AG04449 (cell line): ENCODE results near the gene CYP26A1.
"Not testable (repeated sequence)": the region's sequence is repeated elsewhere in the genome, so short reads cannot be mapped to it uniquely, and the experiment has no call there.

Source experiments
- CTCF ChIA-PET: fragments of 350-600 bp; formaldehyde crosslinking; extraction: SDS; loops from one replicate; lab custom pipeline; 2021; ENCODE audit warnings: antibody characterized with exemption; lab: Yijun Ruan, JAX
- POLR2A ChIA-PET: fragments of 400-600, 350-600 bp; formaldehyde crosslinking; extraction: SDS; loops from one replicate; lab custom pipeline; 2020; ENCODE audit warnings: antibody characterized with exemption, inconsistent platforms; lab: Yijun Ruan, JAX
- DNase-seq: peaks from one replicate; pipeline ENCODE4 v3.0.0-alpha.2; 2010; ENCODE audit warnings: low read depth, low spot score
- H3K4me3 ChIP-seq: 2 replicates; pipeline ENCODE4 v1.5.1; 2011; ENCODE audit warnings: low read depth, mild to moderate bottlenecking, control low read depth, low read length
- TF ChIP-seq, protein P1 (sequence below): IDR thresholded peaks from one replicate; pipeline ENCODE4 v1.5.1; 2011; ENCODE audit warnings: mild to moderate bottlenecking, moderate library complexity, low read length, control low read depth, inconsistent platforms; ENCODE audit not compliant: insufficient read depth; ENCODE audit errors: missing control alignments

Gene CYP26A1

DNA sequence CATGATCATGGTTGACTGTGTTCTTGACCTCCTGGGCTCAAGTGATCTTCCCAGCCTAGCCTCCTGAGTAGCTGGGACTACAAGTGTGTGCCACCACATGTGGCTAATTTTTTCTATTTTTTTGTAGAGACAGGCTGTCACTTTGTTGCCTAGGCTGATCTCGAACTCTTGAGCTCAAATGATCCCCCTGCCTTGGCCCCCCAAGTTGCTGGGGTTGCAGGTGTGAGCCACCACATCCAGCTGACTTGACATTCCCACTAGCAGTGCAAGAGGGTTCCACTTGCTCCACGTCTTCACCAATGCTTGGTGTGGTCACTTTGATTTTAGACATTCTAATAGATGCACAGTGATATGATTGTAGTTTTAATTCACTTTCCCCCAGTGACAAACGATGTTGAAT lies 25.1 kb downstream of the CYP26A1 start:
- CTCF ChIA-PET, result no interaction called here
- POLR2A ChIA-PET, result no interaction called here

DNA sequence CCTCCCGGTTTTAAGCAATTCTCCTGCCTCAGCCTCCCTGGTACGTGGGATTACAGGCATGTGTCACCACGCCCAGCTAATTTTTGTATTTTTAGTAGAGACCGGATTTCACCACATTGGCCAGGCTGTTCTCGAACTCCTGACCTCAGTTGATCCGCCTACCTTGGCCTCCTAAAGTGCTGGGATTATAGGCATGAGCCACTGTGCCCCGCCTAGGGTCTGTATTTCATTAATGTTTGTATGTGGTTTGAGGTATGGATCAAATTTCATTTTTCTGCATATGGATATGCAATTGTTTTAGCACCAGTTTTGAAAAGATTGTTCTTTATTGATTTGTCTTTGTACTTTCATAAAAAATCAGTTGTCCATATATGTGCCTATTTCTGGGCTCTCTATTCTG lies 26.0 kb downstream of the CYP26A1 start:
- no peak overlapping the region for H3K4me3 ChIP-seq
- no peak for DNase-seq
- POLR2A ChIA-PET, result no interaction called here
- TF ChIP-seq, protein P1, sequence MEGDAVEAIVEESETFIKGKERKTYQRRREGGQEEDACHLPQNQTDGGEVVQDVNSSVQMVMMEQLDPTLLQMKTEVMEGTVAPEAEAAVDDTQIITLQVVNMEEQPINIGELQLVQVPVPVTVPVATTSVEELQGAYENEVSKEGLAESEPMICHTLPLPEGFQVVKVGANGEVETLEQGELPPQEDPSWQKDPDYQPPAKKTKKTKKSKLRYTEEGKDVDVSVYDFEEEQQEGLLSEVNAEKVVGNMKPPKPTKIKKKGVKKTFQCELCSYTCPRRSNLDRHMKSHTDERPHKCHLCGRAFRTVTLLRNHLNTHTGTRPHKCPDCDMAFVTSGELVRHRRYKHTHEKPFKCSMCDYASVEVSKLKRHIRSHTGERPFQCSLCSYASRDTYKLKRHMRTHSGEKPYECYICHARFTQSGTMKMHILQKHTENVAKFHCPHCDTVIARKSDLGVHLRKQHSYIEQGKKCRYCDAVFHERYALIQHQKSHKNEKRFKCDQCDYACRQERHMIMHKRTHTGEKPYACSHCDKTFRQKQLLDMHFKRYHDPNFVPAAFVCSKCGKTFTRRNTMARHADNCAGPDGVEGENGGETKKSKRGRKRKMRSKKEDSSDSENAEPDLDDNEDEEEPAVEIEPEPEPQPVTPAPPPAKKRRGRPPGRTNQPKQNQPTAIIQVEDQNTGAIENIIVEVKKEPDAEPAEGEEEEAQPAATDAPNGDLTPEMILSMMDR, result no peak
- CTCF ChIA-PET, result interaction anchor here (1.4 kb wide), 1 partner anchor 19 kb away, joined by 7 read pairs; no protein-coding TSS in a partner anchor

More for the DNA sequence above, 25.1 kb downstream of the CYP26A1 start:
- TF ChIP-seq, protein P1, result no peak
- no peak for DNase-seq
- H3K4me3 ChIP-seq, result no peak overlapping the region

DNA sequence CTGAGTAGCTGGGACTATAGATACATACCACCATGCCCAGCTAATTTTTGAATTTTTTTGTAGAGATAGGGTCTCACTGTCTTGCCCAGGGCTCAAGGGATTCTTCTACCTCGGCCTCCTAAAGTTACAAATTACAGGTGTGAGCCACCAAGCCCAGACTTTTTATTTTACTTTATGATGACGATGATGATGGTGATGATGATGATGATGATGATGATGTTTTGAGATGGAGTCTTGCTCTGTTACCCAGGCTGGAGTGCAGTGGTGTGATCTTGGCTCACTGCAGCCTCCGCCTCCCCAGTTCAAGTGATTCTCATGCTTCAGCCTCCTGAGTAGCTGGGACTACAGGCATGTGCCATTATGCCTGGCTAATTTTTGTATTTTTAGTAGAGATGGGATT lies 27.5 kb downstream of the CYP26A1 start:
- POLR2A ChIA-PET, H3K4me3 ChIP-seq, DNase-seq: not testable (repeated sequence)
- CTCF ChIA-PET, result interaction anchor here (1.3 kb wide), 1 partner anchor 22 kb away, joined by 3 read pairs; no protein-coding TSS in a partner anchor

DNA sequence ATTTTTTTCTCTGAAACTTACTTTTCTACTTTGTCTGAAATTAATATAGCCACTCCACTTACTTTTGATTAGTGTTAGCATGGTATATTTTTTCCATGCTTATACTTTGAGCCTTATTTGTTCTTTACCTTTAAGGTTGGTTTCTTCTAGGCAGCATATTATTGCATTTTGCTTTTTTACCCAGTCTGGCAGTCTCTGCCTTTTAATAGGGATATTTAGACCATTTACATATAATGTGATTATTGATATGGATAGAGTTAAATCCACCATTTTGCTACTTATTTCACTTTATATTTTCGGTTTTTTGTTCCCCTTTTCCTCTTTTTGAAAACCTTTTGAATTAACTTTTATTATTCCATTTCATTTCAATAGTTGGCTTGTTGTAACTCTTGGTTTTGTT lies 30.3 kb downstream of the CYP26A1 start:
- TF ChIP-seq, protein P1, result no peak
- POLR2A ChIA-PET, result no interaction called here
- CTCF ChIA-PET, result interaction anchor here (2.3 to 2.4 kb wide), 2 partner anchors 11 to 23 kb away, joined by 9 to 16 read pairs; no protein-coding TSS in a partner anchor
- DNase-seq, result no peak
- no peak overlapping the region for H3K4me3 ChIP-seq

DNA sequence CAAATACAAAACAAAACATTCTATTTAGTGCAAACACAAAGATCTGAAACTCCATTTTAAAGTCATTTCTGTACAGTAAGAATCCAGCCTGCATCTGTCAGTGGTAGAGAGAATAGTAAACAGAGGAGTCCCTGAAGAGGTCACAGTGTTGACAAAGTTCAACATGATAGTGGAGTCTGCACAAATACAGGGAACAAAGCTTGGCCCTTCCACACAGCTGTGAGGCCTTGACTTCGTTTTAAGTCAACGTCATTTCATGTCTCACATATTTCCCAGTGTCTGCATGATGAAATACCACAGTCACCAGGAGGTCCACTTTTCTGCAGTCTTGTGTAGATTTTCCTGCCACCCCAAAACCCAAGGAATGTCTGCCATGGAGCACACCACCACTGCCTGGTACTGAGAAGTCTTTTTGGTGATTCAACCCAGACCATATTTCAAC lies 33.0 kb downstream of the CYP26A1 start:
- TF ChIP-seq, protein P1, result no peak
- H3K4me3 ChIP-seq, result no peak overlapping the region
- POLR2A ChIA-PET, result no interaction called here
- peak; percentile 58 for DNase-seq
- CTCF ChIA-PET, result interaction anchor here (1.0 to 1.7 kb wide), 6 partner anchors 9 to 44 kb away, joined by 3 to 10 read pairs (median 4); no protein-coding TSS in a partner anchor

DNA sequence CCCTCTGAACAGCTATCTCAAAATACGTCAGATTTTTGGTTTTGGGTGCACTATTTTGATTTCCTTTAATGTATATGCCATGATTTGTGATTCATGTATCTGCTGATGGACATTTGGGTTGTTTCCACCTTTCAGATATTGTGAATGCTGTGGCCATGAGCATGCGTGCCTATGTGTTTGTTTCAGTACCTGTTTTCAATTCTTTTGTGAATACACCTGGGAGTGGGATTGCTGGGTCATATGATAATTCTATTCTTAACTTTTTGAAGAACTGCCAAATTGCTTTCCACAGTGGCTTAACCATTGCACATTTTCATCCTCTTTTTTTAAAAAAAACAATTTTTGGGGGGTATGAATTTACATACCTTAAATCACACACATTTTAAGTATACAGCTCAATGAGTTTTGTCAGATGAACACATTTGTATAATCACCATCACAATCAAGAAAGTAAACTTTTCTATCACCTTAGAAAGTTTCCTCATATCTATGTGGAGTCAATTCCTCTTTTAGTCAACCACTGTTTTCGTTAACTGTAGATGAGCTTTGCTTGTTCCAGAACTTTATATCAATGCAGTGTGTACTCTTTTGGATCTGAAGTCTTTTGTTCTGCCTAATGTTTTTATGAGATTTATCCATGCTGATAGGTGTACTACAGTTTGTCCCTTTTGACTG lies 36.9 kb downstream of the CYP26A1 start:
- CTCF ChIA-PET, result interaction anchor here (0.6 to 1.0 kb wide), 2 partner anchors 10 to 30 kb away, joined by 3 read pairs; no protein-coding TSS in a partner anchor

More for the DNA sequence above, 36.9 kb downstream of the CYP26A1 start:
- POLR2A ChIA-PET, result no interaction called here
- DNase-seq, result no peak
- no peak overlapping the region for H3K4me3 ChIP-seq
- TF ChIP-seq, protein P1, result no peak
